ENCODE data around the gene ATL3.

DNA sequence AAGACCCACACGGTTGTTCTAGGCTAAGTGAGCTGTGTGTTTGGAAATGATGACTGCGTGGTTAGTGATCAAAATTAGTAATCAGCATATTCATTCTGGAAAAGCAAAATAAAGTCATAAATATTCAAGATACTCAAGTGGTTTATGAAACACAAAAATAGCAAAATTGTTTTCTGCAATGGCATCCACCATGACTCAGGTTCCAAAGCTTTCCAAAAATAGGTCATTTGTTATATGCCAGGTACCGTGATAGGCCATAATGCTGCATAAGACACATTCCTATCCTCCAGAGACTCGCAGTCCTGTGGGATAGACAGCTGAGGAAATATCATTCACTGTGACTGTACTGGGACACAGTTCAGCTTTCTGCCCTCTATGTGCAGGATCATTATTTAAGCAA, 2.4 kb upstream of the ATL3 start:
- no peak for TF ChIP-seq CTCF (IDR thresholded peaks at IDR 0.05)
- no peak for TF ChIP-seq POLR2A (IDR thresholded peaks at IDR 0.05)
- no peak for TF ChIP-seq POLR2AphosphoS5 (IDR thresholded peaks at IDR 0.05; ENCODE audit: insufficient read depth in 1 of 2, low read depth in 1 of 2)
